ENCODE results near the gene COL6A1. TPM values are rescaled to one million over a fixed set of nuclear protein-coding genes. Genes with fewer than 3 reads are reported as not detected.

Gene COL6A1
- total RNA-seq, 1 experiment from 2014 or later = 19.7 TPM

- Histone ChIP-seq H3K4me1 (ENCODE audit: insufficient read depth, low read length, poor library complexity, severe bottlenecking) (no peaks in the 10 kb centered on the region), H3K4me3 (ENCODE audit: low read depth, low read length, poor library complexity, severe bottlenecking) (no peak overlapping the region), H3K9me3 (ENCODE audit: low read depth, low read length, poor library complexity, severe bottlenecking) (no peaks in the 10 kb centered on the region), H3K36me3 (ENCODE audit: insufficient read depth, low read length, poor library complexity, severe bottlenecking) (no peaks in the 10 kb centered on the region), H3K27me3 (replicated peaks; ENCODE audit: insufficient read depth, low read depth, low read length, poor library complexity) (no peaks in the 10 kb centered on the region), H3K27ac (ENCODE audit: low read depth, low read length, poor library complexity, severe bottlenecking) (no peak overlapping the region)
- intact Hi-C loops (cut with micrococcal nuclease; ENCODE audit: unreplicated experiment) = no loop called here
- DNase-seq (ENCODE audit: low spot score) = no peak
- no TSS peak for BruUV-seq (replicated peaks)
- ChIA-PET POLR2A (ENCODE audit: low non-redundant PET) (no interaction called here), CTCF (no interaction called here)
- no peak for TF ChIP-seq EZH2 (IDR thresholded peaks at IDR 0.05; ENCODE audit: borderline replicate concordance, low read depth, low read length, poor library complexity, severe bottlenecking)
These were observed 15.6 kb downstream of the COL6A1 start for GRCh38 chr21:45997205-45997494.

GRCh38 chr21:45997495-45998275, 16.1 kb downstream of the COL6A1 start:
- POLR2A ChIA-PET (ENCODE audit: low non-redundant PET) = no interaction called here
- BruUV-seq (replicated peaks) = no TSS peak
- no peak overlapping the region for H3K27ac ChIP-seq (ENCODE audit: low read depth, low read length, poor library complexity, severe bottlenecking)
- TF ChIP-seq EZH2 (IDR thresholded peaks at IDR 0.05; ENCODE audit: borderline replicate concordance, low read depth, low read length, poor library complexity, severe bottlenecking) = no peak
- H3K9me3 ChIP-seq (ENCODE audit: low read depth, low read length, poor library complexity, severe bottlenecking) = no peaks in the 10 kb centered on the region
- no peak overlapping the region for H3K4me3 ChIP-seq (ENCODE audit: low read depth, low read length, poor library complexity, severe bottlenecking)
- DNase-seq (ENCODE audit: low spot score) = no peak
- CTCF ChIA-PET = no interaction called here
- no peaks in the 10 kb centered on the region for H3K4me1 ChIP-seq (ENCODE audit: insufficient read depth, low read length, poor library complexity, severe bottlenecking)
- no peaks in the 10 kb centered on the region for H3K27me3 ChIP-seq (replicated peaks; ENCODE audit: insufficient read depth, low read depth, low read length, poor library complexity)
- intact Hi-C loops (cut with micrococcal nuclease; ENCODE audit: unreplicated experiment) = no loop called here
- no peaks in the 10 kb centered on the region for H3K36me3 ChIP-seq (ENCODE audit: insufficient read depth, low read length, poor library complexity, severe bottlenecking)

GRCh38 chr21:45998276-45998701, 16.7 kb downstream of the COL6A1 start:
- Histone ChIP-seq H3K4me3 (ENCODE audit: low read depth, low read length, poor library complexity, severe bottlenecking) (no peak overlapping the region), H3K4me1 (ENCODE audit: insufficient read depth, low read length, poor library complexity, severe bottlenecking) (no peaks in the 10 kb centered on the region), H3K27me3 (replicated peaks; ENCODE audit: insufficient read depth, low read depth, low read length, poor library complexity) (no peaks in the 10 kb centered on the region), H3K36me3 (ENCODE audit: insufficient read depth, low read length, poor library complexity, severe bottlenecking) (no peaks in the 10 kb centered on the region), H3K9me3 (ENCODE audit: low read depth, low read length, poor library complexity, severe bottlenecking) (no peaks in the 10 kb centered on the region), H3K27ac (ENCODE audit: low read depth, low read length, poor library complexity, severe bottlenecking) (no peak overlapping the region)
- intact Hi-C loops (cut with micrococcal nuclease; ENCODE audit: unreplicated experiment) = no loop called here
- ChIA-PET POLR2A (ENCODE audit: low non-redundant PET) (no interaction called here), CTCF (no interaction called here)
- TF ChIP-seq CTCF (conservative IDR thresholded peaks at IDR 0.05; ENCODE audit: low read depth, low read length) (no peak), EZH2 (IDR thresholded peaks at IDR 0.05; ENCODE audit: borderline replicate concordance, low read depth, low read length, poor library complexity, severe bottlenecking) (no peak)
- BruUV-seq (replicated peaks) = no TSS peak
- DNase-seq (ENCODE audit: low spot score) = no peak

- no TSS peak for BruUV-seq (replicated peaks)
- Histone ChIP-seq H3K27me3 (replicated peaks; ENCODE audit: insufficient read depth, low read depth, low read length, poor library complexity) (no peaks in the 10 kb centered on the region), H3K4me1 (ENCODE audit: insufficient read depth, low read length, poor library complexity, severe bottlenecking) (no peaks in the 10 kb centered on the region), H3K9me3 (ENCODE audit: low read depth, low read length, poor library complexity, severe bottlenecking) (no peaks in the 10 kb centered on the region), H3K36me3 (ENCODE audit: insufficient read depth, low read length, poor library complexity, severe bottlenecking) (no peaks in the 10 kb centered on the region), H3K27ac (ENCODE audit: low read depth, low read length, poor library complexity, severe bottlenecking) (no peak overlapping the region), H3K4me3 (ENCODE audit: low read depth, low read length, poor library complexity, severe bottlenecking) (no peak overlapping the region)
- intact Hi-C loops (cut with micrococcal nuclease; ENCODE audit: unreplicated experiment) = no loop called here
- TF ChIP-seq EZH2 (IDR thresholded peaks at IDR 0.05; ENCODE audit: borderline replicate concordance, low read depth, low read length, poor library complexity, severe bottlenecking) (no peak), CTCF (conservative IDR thresholded peaks at IDR 0.05; ENCODE audit: low read depth, low read length) (no peak)
- ChIA-PET CTCF (no interaction called here), POLR2A (ENCODE audit: low non-redundant PET) (no interaction called here)
- no peak for DNase-seq (ENCODE audit: low spot score)
These were observed 17.5 kb downstream of the COL6A1 start for GRCh38 chr21:45998871-45999580.
